GM12892 (cell line): Measurements from ENCODE around the gene TSEN34.

ENCODE experiments used
- POLR2A ChIP-seq: IDR thresholded peaks from 2 replicates; pipeline ENCODE4 v1.6.1; 2011; ENCODE audit warnings: low read depth, low read length, control low read depth
- POLR2AphosphoS5 ChIP-seq: IDR thresholded peaks from 2 replicates; pipeline ENCODE4 v1.6.1; 2011; ENCODE audit warnings: low read depth, low read length, control low read depth
- TAF1 ChIP-seq: IDR thresholded peaks from 2 replicates; pipeline ENCODE4 v1.6.1; 2011; ENCODE audit warnings: low read depth, mild to moderate bottlenecking, control low read depth, low read length, borderline replicate concordance

- TF ChIP-seq POLR2A (no peak), POLR2AphosphoS5 (no peak), TAF1 (no peak)
Measured at GRCh38 chr19:54149021-54149812, 41.9 kb upstream of the TSEN34 start.
